GM19035 (cell line): ENCODE measurements around the gene RAB18.
"Not testable (repeated sequence)": the region's sequence is repeated elsewhere in the genome, so short reads cannot be mapped to it uniquely, and the experiment has no call there.

Source experiments
- ATAC-seq: cut with Tn5 transposase; IDR thresholded peaks from one replicate; pipeline ENCODE4 v1.9.1; 2021; ENCODE audit not compliant: unreplicated experiment

Gene RAB18

DNA sequence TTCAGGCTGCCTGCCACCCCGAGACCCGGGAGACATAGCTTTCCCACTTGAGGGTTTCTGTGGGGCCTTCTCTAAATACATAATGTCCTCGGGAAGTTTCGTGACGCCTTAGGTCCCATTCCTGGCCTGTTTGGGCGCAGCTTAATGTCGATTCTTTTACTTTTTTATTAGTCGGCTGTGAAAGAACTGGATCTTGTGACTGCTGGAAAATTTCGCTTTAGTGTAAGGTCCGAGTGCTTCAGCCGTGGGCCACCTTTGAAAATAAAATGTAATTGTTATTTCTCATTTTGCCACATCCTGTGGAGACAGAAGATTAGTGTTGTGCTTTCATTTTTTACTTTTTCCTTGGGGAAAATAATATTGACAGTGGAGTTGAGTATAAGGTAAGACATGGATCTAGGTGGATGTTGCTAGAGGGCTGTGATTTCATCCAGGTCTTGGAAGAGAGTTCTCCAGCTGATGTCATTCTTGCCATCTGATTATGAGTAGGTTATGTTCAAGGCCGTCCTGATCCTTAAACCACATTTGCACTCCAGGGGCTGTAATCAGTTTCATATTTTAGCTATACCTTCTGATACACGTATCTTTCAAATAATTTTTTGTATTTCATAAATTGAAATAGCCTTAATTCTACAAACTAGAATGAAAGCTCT, 830 bp downstream of the RAB18 start:
- no peak for ATAC-seq

DNA sequence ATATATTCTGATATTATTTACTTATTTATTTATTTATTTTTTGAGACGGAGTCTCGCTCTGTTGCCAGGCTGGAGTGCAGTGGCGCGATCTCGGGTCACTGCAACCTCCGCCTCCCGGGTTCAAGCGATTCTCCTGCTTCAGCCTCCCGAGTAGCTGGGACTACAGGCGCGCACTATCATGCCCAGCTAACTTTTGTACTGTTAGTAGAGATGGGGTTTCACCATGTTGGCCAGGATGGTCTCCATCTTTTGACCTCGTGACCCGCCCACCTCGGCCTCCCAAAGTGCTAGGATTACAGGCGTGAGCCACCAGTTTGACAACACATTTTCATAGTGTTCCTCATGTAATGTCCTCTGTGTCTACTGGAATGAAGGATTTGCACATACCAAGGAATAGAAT, 1.4 kb downstream of the RAB18 start:
- not testable (repeated sequence) for ATAC-seq

DNA sequence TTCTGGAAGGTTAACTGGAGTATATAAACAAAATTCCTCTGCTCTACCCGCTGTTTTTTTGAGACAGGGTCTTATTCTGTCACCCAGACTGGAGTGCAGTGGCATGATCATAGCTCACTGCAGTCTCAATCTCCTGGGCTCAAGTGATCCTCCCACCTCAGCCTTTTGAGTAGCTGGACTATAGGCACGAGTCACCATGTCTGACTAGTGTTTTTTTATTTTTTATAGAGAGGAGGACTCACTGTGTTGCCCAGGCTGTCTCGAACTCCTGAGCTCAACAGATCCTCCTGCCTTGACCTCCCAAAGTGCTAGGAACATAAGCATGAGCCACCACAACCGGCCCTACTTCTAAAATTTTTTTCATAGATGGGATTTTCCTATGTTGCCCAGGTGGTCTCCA, 2.2 kb downstream of the RAB18 start:
- no peak for ATAC-seq

DNA sequence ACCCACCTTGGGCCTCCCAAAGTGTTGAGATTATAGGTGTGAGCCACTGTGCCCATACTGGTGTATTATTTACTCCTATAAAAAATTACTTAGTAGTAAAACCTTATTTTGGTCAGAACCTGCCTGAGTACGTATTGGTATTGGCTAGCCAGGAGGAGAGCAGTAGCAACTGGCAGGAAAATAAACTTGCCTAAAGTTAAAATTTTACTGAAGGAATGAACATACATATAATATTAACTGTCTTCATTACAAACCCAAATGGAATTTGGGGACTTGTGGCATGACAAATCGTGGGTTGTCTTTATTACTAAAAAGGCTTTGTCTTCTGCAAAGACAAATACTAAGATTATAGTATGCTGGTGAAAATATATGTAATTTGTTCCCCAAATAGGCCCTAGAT, 8.4 kb downstream of the RAB18 start:
- no peak for ATAC-seq

DNA sequence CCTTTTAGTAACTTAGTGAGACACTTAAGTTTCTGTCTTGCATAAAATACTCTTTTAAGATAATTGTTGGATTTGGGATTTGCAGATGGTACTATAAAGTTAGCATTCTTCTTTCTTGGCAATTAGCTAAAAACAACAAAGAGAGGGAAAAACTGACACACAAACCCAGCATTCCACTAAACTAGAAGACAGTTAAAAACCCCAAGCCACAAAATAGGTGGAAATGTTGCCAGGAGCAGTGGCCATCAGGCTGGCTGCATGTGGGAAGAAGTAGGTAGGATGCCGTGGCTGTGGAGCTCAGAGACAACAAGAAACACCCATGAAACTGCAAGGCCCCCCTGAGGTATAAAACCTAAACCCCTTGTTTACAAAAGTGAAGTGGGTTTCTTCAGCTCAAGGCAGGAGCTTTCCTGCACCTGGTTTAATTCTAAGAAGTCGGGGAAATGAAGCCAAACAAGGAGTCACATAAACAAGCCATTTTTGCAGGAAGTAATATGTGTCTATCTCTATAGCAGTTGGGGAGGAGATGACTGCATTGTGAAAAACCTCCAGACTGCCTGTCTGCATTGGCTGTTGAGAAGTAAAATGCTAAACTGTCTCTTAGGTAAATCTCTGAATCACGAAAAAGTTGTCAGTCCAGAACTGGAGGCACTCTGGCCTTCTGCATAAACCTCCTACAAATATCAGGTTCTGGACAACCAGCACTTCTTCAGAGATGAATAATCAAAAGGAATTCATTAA, 9.5 kb downstream of the RAB18 start:
- ATAC-seq: no peak

DNA sequence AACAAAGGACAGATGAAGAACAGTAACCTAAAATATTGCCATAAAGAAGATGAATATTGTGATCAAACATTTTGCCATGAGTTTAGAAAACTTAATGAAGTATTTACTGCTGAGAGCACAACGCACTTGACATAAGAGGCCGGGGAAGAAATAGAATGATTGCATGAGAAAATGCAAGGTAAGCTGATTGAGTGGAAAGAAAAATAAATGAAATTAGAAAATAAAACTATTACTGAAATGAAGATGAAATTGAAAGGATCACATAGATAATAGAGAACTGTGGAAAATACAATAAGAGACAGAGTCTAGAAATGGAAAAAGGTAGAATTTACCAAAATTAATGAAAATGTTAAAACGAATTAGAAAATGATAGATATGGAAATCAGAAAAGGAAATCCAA, 10.1 kb downstream of the RAB18 start:
- no peak for ATAC-seq

DNA sequence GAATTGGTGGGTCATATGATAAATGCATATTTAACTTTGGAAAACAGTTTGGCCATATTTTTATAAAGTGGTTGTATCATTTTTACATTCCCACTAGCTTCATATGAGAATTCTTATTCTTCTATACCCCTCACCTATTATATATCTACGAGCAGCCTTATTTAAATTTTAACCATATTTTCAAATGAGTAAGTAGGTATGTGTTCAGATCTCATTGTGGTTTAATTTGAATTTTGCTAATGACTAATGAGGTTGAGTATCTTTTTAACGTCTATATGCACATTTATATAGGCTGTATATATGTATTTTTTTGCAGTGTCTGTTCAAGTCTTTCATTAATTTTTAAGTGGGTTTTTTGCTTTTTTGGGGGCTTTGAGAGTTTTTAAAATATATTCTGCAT, 14.2 kb downstream of the RAB18 start:
- no peak for ATAC-seq

DNA sequence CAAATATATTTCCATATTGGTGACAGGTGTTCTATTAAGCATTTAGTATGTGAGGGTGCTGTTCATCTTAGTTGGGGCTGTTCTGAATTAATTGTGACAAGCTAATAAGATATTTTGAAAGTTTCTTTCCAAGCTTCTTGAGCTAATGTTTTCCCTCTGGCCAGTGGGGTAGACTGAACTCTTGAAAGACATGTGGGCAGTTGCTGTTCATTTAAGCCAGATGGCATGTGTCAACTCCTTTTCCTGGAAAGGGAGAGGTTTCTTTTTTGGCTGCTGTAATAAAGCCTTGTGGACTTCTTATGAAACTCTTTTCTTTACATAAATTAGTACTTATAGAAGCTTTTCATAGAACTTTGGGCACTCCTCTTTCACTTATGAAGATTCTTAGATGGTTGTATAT, 21.7 kb downstream of the RAB18 start:
- no peak for ATAC-seq

DNA sequence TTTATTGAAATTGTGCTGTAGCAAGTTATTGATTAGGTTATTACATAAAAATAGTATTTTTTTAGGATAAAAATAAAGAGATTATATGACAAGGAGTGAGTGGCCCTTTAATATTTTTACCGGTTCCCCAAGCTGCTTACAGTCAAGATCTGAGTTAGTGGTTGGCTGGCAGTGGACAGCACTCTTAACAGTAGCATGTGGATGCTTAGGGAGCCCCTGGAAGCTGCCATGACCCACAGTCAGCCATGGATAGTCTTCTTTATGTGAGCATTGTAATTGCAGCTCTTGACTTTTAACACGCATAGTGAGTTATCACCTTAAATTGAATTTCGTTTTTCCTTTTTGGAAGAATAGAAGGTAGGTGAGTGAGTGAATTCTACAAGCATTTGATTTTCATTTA, 22.1 kb downstream of the RAB18 start:
- no peak for ATAC-seq

DNA sequence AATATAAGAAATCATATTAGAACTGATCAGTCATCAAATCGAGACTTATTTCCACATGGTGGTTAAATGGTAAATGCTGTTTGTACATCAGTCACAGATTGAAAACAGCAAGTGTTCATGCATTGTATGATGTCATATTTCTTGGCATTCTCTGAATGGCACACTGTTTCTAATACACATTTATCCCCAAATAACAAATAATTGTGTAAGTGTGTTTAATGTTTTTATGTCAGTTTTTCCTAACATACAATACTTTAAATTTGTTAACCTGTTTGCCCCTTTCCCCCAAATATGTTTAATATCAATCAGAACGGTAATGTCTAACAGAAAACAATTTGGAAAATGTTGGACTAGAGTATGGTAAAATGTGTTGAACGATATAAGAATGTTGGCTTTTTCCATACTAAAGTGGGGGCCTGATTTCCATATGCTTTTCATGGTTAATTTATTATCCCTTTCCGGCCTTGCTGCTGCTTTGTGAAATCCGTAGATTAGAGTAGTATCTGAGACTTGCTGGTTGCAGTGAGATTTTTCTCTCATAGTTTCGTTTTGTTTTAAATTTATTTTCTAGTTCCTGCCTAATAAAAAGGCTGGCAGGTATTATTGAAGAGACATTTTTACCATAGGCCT, 23.7 kb downstream of the RAB18 start:
- ATAC-seq: no peak

DNA sequence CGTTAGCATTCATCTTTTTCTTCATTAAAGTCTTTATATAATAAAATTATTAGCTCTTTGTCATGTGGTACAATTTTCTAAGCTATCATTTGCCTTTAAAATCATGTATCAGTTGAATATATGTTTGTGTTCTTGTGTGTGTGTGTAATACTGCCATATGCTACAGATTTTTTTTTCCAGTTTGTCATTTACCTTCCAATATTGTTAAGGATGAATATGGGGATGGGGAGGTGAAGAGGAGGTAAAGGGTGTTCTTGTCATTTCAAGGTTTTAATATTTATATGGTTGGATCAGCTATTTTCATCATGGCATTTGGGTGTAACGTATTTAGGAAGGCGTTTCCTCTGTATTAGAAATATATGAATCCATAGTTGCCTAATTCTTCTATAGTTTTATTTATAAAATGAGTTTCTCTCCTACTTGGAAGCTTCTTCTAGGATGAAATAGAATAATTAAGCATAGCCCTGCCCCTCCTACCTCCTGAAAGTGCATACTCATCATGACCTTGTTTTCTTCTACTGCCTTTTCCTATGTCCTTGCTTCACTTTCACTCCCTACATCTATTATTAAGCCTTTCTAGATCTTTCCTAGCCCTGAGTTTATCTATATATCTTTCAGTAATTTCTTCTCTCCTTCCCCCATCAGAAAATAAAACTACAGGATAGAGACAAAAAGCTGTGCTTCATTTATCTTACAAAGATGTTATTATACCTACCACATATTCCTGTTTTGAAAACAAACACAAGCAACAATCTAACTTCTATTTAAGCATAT, 25.1 kb downstream of the RAB18 start:
- no peak for ATAC-seq

DNA sequence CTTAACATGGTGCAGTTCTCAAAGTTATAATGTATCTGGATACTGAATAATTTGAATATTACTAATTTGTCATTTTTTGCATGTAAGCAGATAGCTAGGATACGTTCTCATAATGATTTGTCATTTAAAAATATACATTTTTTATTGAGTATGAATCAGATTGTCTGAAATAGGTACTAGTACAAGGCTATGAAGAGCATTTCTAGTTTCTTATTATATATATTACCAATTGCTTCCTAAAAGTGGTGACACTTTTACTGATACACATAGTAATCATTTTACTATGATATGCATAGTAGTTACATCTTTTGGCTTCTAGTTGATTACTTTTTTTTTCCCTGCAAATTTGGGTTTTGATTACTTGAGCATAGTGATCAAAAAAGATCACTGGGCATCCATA, 26.4 kb downstream of the RAB18 start:
- no peak for ATAC-seq

DNA sequence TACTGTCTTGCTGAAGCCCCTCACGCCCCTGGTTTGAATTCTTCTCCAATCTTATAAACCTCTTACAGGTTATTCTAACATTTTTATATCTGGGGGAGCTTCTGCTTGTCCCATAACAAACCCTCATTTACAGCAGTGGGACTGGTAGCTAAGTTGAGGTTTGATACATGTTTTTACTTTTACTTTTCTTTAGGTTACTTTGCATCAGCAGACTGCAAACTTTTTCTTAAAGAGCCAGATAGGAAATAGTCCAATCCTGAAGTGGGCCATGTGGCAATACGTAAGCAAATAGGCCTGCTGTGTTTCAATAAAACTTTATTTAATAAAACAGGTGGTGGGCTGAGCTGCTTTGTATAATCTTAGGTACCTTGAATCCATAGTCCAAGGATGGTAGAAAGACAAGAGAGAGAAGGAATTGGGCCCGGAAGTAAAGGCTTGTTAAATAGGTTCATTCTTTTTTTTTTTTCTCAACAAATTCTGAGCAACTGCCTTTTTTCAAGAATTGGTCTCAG, 27.3 kb downstream of the RAB18 start:
- no peak for ATAC-seq

DNA sequence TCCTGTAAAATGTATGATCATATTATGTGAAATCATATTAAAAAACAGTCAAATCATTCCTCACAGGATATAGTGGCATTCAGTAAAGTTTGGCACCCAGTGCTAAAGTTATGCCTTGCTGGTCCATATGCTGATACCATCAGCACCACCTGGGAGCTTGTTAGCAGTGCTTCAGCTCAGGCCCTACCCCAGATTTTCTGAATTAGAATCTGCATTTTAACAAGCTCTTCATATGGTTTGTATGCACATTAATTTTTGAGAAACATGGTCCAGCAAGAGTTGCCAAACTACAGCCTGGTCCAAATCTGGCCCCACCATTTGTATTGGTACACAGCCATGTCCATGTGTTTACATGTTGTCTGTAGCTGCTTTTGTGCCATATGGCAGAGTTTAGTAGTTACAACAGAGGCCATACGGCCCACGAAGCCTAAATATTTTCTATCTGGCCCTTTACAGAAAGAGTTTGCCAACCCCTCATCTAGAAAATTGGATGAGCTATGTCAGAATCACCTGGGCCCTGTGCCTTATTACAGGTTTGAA, 30.1 kb downstream of the RAB18 start:
- ATAC-seq: no peak

DNA sequence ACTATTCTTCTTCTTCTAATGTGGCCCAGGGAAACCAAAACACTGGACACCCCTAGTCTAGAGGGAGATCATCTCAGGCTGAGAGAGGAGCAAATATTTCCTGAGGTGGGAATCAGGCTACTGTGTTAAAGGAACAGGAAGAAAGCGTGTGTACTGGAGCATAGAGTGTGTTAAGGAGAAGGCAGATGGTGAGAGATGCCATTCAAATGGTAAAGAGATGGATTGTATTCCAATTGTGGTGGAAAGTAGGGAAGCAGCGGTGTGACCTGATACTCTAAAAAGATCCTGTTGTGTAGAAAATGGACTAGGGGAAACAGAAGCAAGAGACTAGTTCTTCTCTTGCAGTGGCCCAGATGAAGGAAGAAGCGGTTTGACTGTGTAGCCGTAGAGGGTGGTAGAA, 31.2 kb downstream of the RAB18 start:
- ATAC-seq: no peak

DNA sequence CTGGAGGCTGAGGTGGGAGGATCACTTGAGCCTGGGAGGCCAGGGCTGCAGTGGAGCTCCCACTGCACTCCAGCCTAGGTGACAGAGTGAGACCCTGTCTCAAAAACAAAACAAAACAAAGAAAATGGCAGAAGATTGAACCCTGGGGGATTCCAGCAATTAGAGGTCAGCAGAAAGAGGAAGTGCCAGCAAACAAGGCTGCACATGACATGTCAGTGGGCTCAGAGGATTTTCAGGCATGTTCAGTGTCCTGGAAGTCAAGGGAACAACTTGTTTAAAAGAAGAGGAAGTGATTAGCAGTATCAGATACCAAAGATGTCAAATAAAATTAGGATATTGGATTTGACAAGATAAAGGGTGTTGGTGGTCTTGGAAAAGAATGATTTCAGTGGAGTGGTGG, 32.3 kb downstream of the RAB18 start:
- ATAC-seq: no peak

DNA sequence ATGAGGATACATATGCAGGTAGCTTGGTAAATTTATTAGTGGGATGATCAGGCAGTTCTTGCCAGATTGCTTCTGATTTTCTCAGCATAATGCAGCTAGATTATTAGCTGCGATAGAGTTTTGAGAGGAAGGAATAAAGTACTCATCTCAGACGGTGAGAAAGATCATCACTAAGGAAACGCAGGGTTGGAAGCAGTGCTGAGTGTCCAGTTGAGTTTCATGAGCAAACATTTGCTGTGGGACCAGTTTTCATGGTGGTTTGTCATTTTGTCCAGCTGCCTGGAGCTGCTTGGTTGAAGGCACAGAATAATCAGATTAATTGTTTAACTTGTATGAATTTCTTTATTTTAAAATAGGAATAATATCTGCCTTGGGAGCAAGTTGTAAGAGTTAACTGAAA, 33.1 kb downstream of the RAB18 start:
- ATAC-seq: no peak

DNA sequence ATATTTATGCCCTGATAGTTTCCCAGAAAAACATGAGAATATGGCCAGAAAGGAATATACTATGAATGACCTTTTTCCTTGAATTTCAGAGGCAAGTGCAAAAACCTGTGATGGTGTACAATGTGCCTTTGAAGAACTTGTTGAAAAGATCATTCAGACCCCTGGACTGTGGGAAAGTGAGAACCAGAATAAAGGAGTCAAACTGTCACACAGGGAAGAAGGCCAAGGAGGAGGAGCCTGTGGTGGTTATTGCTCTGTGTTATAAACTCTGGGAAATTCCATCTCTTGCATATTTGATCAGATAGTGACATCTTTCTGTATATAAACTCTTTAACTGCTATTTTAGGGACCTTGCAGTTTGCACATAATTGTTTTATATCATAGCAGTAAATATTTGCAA, 33.7 kb downstream of the RAB18 start:
- ATAC-seq: no peak

DNA sequence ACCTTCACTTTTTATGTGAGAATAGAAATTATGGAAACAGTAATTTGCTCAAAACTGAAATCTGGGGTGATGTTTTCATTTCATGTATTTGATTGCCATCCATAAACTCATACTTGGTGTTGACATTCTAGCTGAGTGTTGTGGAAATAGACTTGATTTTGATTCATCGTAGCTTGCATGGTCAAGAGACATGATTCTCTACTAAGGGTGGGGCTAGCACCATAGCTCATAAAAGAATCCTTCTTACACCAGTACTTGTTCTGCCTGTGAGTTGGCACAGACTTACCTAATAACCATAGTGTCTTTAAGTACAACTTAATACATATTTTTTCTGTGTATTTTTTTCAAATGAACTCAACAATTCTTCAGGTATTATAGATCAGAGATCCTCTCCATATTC, 36.6 kb downstream of the RAB18 start:
- no peak for ATAC-seq

DNA sequence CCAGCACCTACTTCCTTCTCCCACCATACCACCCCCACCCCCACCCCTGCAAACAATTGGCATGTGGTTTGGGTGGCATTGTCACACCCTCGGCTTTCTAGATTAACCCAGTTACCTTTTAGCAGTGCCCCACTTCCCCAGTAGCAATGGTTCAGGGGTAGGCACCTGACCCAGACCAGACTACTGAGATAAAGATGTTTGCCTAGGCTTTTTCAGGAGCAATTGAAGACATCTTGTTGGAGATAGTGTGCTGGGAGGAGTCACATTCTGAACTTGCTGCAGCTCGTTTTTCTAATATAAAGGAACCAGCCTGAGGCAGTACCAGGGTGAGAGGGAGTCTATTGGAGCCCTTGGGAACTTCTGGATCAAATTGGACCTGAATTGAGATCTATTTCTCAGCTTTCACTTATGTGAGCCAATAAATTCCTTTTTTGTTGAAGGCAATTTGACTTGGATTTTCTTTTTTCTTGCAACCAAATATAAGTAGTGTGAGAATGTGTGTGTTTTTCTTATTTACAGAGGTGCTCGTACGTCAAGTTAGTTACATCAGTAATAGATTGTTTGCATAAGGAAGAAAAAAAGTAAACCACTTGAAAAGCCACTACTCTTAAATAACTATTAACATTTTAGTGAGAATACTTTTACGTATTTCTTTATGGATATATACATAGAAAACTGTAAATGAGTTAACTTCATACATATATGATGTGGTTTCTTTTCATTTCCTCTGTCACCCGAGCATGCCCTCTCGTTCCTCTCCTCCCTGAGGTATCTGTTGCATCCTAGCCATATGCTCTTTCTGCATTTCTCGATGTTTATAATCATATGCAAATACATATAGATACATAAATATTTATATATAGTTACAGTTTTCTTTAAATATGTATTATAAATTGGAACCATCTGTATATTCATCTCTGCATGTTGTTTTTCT, 38.0 kb downstream of the RAB18 start:
- no peak for ATAC-seq
